ENCODE results near the gene KDSR.

DNA sequence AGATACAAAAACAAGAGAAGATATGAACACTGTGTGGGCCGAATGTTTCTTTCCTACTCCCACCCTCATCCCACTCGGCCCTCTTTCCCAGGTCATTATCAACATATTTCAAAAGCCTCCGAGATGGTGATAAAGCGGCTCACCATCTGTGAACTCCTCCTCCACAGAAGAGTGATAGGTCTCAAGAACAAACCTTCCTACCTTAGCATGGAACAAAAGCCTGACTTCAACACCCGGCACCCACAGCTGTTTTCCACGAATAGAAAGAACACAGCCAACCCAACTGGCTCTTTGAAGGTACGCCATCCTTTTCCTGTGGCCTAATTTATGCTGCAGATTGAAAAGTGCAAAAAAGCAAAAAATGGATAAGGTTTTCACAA is 76.2 kb downstream of the KDSR start:
- TF ChIP-seq, protein P1, sequence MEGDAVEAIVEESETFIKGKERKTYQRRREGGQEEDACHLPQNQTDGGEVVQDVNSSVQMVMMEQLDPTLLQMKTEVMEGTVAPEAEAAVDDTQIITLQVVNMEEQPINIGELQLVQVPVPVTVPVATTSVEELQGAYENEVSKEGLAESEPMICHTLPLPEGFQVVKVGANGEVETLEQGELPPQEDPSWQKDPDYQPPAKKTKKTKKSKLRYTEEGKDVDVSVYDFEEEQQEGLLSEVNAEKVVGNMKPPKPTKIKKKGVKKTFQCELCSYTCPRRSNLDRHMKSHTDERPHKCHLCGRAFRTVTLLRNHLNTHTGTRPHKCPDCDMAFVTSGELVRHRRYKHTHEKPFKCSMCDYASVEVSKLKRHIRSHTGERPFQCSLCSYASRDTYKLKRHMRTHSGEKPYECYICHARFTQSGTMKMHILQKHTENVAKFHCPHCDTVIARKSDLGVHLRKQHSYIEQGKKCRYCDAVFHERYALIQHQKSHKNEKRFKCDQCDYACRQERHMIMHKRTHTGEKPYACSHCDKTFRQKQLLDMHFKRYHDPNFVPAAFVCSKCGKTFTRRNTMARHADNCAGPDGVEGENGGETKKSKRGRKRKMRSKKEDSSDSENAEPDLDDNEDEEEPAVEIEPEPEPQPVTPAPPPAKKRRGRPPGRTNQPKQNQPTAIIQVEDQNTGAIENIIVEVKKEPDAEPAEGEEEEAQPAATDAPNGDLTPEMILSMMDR (IDR thresholded peaks at IDR 0.05), result no peak
- no peak for TF ChIP-seq POLR2A (IDR thresholded peaks at IDR 0.05)

Measured in body of pancreas (tissue), 4 donors.